ENCODE measurements around the gene BTBD9.

GRCh38 chr6:38323216-38323615 is 316.5 kb downstream of the BTBD9 start:
- TF ChIP-seq CTCF (IDR thresholded peaks at IDR 0.05) = no peak
- TF ChIP-seq POLR2A (IDR thresholded peaks at IDR 0.05) = no peak
- no peak for TF ChIP-seq POLR2AphosphoS5 (IDR thresholded peaks at IDR 0.05)
- TF ChIP-seq EP300 (IDR thresholded peaks at IDR 0.05) = no peak
